MM.1S (cell line): ENCODE data around the gene CDKL1.
A peak's percentile ranks its signal among the peaks of the same experiment; 100 is the strongest.

Experiments
- CTCF ChIP-seq: fragments of 300-600 bp; sonication (generic); IDR thresholded peaks from 2 replicates; pipeline ENCODE4 v1.5.1; 2016; ENCODE audit warnings: antibody characterized with exemption, low read length, mixed read lengths
- EZH2 ChIP-seq: fragments of 300-600 bp; sonication (generic); optimal IDR thresholded peaks from 2 replicates; pipeline ENCODE3; 2017; ENCODE audit warnings: low read depth, mild to moderate bottlenecking, antibody characterized with exemption, low read length, mixed read lengths
- EZH2phosphoT487 ChIP-seq: fragments of 300-600 bp; sonication (generic); IDR thresholded peaks from 2 replicates; pipeline ENCODE4 v1.6.1; 2018; ENCODE audit warnings: antibody characterized with exemption, low read length

GRCh38 chr14:50321009-50321660 is 75.5 kb downstream of the CDKL1 start:
- TF ChIP-seq CTCF (peak; percentile 71), EZH2 (no peak), EZH2phosphoT487 (no peak)
